ENCODE measurements around the gene LPP.

LPP gene

GRCh38 chr3:188670446-188670845, 516.5 kb downstream of the LPP start:
- Histone ChIP-seq H3K4ac (ENCODE audit: low read depth, low read length) (no peak overlapping the region), H3K79me1 (ENCODE audit: low read length) (no peaks in the 10 kb centered on the region), H2BK120ac (ENCODE audit: low read depth, low read length) (no peak overlapping the region), H3K79me2 (ENCODE audit: control insufficient read depth, insufficient read depth, low read length) (no peaks in the 10 kb centered on the region), H3K23ac (ENCODE audit: low read length) (no peak overlapping the region), H3K27me3 (ENCODE audit: insufficient read depth, low read length, poor library complexity) (no peaks in the 10 kb centered on the region), H3K4me3 (ENCODE audit: low read length) (no peak overlapping the region), H2BK15ac (replicated peaks; ENCODE audit: low read depth) (no peak overlapping the region), H3K27ac (ENCODE audit: low read depth, low read length) (no peak overlapping the region), H4K8ac (ENCODE audit: low read depth, low read length) (no peak overlapping the region), H2BK5ac (ENCODE audit: low read length) (no peak overlapping the region), H3K4me1 (ENCODE audit: control insufficient read depth, low read depth, low read length) (peaks cover 2% of the 10 kb centered on the region), H4K5ac (ENCODE audit: low read length) (no peak overlapping the region), H3K9ac (ENCODE audit: low read length) (no peak overlapping the region), H3K36me3 (ENCODE audit: control insufficient read depth, insufficient read depth, low read length) (no peaks in the 10 kb centered on the region), H3K56ac (ENCODE audit: low read length) (no peak overlapping the region), H3K4me2 (ENCODE audit: low read length) (no peak overlapping the region), H3K18ac (ENCODE audit: low read length) (no peak overlapping the region), H2AK5ac (ENCODE audit: low read length) (no peak overlapping the region)
- no CpG with 5 or more reads among the region's 5 CpGs for WGBS (ENCODE audit: extremely low coverage, insufficient coverage, low lambda C conversion rate)
- DNase-seq: no peak

GRCh38 chr3:188671971-188672370, 518.0 kb downstream of the LPP start:
- H2BK15ac ChIP-seq (replicated peaks; ENCODE audit: low read depth): no peak overlapping the region
- H3K4me2 ChIP-seq (ENCODE audit: low read length): no peak overlapping the region
- H3K56ac ChIP-seq (ENCODE audit: low read length): no peak overlapping the region
- H2AK5ac ChIP-seq (ENCODE audit: low read length): no peak overlapping the region
- no peak overlapping the region for H3K4me3 ChIP-seq (ENCODE audit: low read length)
- H3K9ac ChIP-seq (ENCODE audit: low read length): no peak overlapping the region
- no peak overlapping the region for H3K4ac ChIP-seq (ENCODE audit: low read depth, low read length)
- DNase-seq: no peak
- no CpG with 5 or more reads among the region's 4 CpGs for WGBS (ENCODE audit: extremely low coverage, insufficient coverage, low lambda C conversion rate)
- no peak overlapping the region for H3K18ac ChIP-seq (ENCODE audit: low read length)
- no peak overlapping the region for H4K5ac ChIP-seq (ENCODE audit: low read length)
- no peaks in the 10 kb centered on the region for H3K36me3 ChIP-seq (ENCODE audit: control insufficient read depth, insufficient read depth, low read length)
- H3K4me1 ChIP-seq (ENCODE audit: control insufficient read depth, low read depth, low read length): peaks cover 2% of the 10 kb centered on the region
- no peak overlapping the region for H2BK5ac ChIP-seq (ENCODE audit: low read length)
- H3K79me1 ChIP-seq (ENCODE audit: low read length): no peaks in the 10 kb centered on the region
- H3K27ac ChIP-seq (ENCODE audit: low read depth, low read length): no peak overlapping the region
- H4K8ac ChIP-seq (ENCODE audit: low read depth, low read length): no peak overlapping the region
- no peak overlapping the region for H3K23ac ChIP-seq (ENCODE audit: low read length)
- H3K27me3 ChIP-seq (ENCODE audit: insufficient read depth, low read length, poor library complexity): no peaks in the 10 kb centered on the region
- no peaks in the 10 kb centered on the region for H3K79me2 ChIP-seq (ENCODE audit: control insufficient read depth, insufficient read depth, low read length)
- H2BK120ac ChIP-seq (ENCODE audit: low read depth, low read length): no peak overlapping the region

- Histone ChIP-seq H3K27ac (ENCODE audit: low read depth, low read length) (no peak overlapping the region), H3K9ac (ENCODE audit: low read length) (no peak overlapping the region), H2BK5ac (ENCODE audit: low read length) (no peak overlapping the region), H4K5ac (ENCODE audit: low read length) (no peak overlapping the region), H2AK5ac (ENCODE audit: low read length) (no peak overlapping the region), H3K79me1 (ENCODE audit: low read length) (no peaks in the 10 kb centered on the region), H3K56ac (ENCODE audit: low read length) (no peak overlapping the region), H4K8ac (ENCODE audit: low read depth, low read length) (no peak overlapping the region), H3K4ac (ENCODE audit: low read depth, low read length) (no peak overlapping the region), H3K23ac (ENCODE audit: low read length) (no peak overlapping the region), H3K79me2 (ENCODE audit: control insufficient read depth, insufficient read depth, low read length) (no peaks in the 10 kb centered on the region), H2BK120ac (ENCODE audit: low read depth, low read length) (no peak overlapping the region), H3K18ac (ENCODE audit: low read length) (no peak overlapping the region), H3K4me2 (ENCODE audit: low read length) (no peak overlapping the region), H3K36me3 (ENCODE audit: control insufficient read depth, insufficient read depth, low read length) (no peaks in the 10 kb centered on the region), H2BK15ac (replicated peaks; ENCODE audit: low read depth) (no peak overlapping the region), H3K27me3 (ENCODE audit: insufficient read depth, low read length, poor library complexity) (no peaks in the 10 kb centered on the region), H3K4me1 (ENCODE audit: control insufficient read depth, low read depth, low read length) (peaks cover 2% of the 10 kb centered on the region), H3K4me3 (ENCODE audit: low read length) (no peak overlapping the region)
- no peak for DNase-seq
- WGBS (ENCODE audit: extremely low coverage, insufficient coverage, low lambda C conversion rate): no CpG with 5 or more reads among the region's 4 CpGs
Measured at GRCh38 chr3:188672840-188673239, 518.9 kb downstream of the LPP start.

- Histone ChIP-seq H3K79me1 (ENCODE audit: low read length) (no peaks in the 10 kb centered on the region), H4K5ac (ENCODE audit: low read length) (no peak overlapping the region), H3K23ac (ENCODE audit: low read length) (no peak overlapping the region), H3K56ac (ENCODE audit: low read length) (no peak overlapping the region), H2BK5ac (ENCODE audit: low read length) (no peak overlapping the region), H3K9ac (ENCODE audit: low read length) (no peak overlapping the region), H3K4me2 (ENCODE audit: low read length) (no peak overlapping the region), H3K4ac (ENCODE audit: low read depth, low read length) (no peak overlapping the region), H4K8ac (ENCODE audit: low read depth, low read length) (no peak overlapping the region), H2BK120ac (ENCODE audit: low read depth, low read length) (peak overlapping the region; percentile 73), H3K36me3 (ENCODE audit: control insufficient read depth, insufficient read depth, low read length) (no peaks in the 10 kb centered on the region), H3K18ac (ENCODE audit: low read length) (no peak overlapping the region), H3K79me2 (ENCODE audit: control insufficient read depth, insufficient read depth, low read length) (no peaks in the 10 kb centered on the region), H2BK15ac (replicated peaks; ENCODE audit: low read depth) (no peak overlapping the region), H2AK5ac (ENCODE audit: low read length) (no peak overlapping the region), H3K27me3 (ENCODE audit: insufficient read depth, low read length, poor library complexity) (no peaks in the 10 kb centered on the region), H3K27ac (ENCODE audit: low read depth, low read length) (peak overlapping the region; percentile 37), H3K4me3 (ENCODE audit: low read length) (no peak overlapping the region), H3K4me1 (ENCODE audit: control insufficient read depth, low read depth, low read length) (peaks cover 2% of the 10 kb centered on the region)
- WGBS (ENCODE audit: extremely low coverage, insufficient coverage, low lambda C conversion rate): no CpG with 5 or more reads among the region's 1 CpG
- DNase-seq: peak; percentile 89
Measured at GRCh38 chr3:188673646-188674186, 519.8 kb downstream of the LPP start.

- Histone ChIP-seq H4K5ac (ENCODE audit: low read length) (no peak overlapping the region), H2BK120ac (ENCODE audit: low read depth, low read length) (no peak overlapping the region), H3K27me3 (ENCODE audit: insufficient read depth, low read length, poor library complexity) (no peaks in the 10 kb centered on the region), H3K4ac (ENCODE audit: low read depth, low read length) (no peak overlapping the region), H3K27ac (ENCODE audit: low read depth, low read length) (no peak overlapping the region), H2BK15ac (replicated peaks; ENCODE audit: low read depth) (no peak overlapping the region), H3K79me1 (ENCODE audit: low read length) (no peaks in the 10 kb centered on the region), H3K4me1 (ENCODE audit: control insufficient read depth, low read depth, low read length) (peaks cover 2% of the 10 kb centered on the region), H3K79me2 (ENCODE audit: control insufficient read depth, insufficient read depth, low read length) (no peaks in the 10 kb centered on the region), H3K4me2 (ENCODE audit: low read length) (no peak overlapping the region), H3K36me3 (ENCODE audit: control insufficient read depth, insufficient read depth, low read length) (no peaks in the 10 kb centered on the region), H4K8ac (ENCODE audit: low read depth, low read length) (no peak overlapping the region), H3K18ac (ENCODE audit: low read length) (no peak overlapping the region), H2BK5ac (ENCODE audit: low read length) (no peak overlapping the region), H3K4me3 (ENCODE audit: low read length) (no peak overlapping the region), H2AK5ac (ENCODE audit: low read length) (no peak overlapping the region), H3K9ac (ENCODE audit: low read length) (no peak overlapping the region), H3K56ac (ENCODE audit: low read length) (no peak overlapping the region), H3K23ac (ENCODE audit: low read length) (no peak overlapping the region)
- WGBS (ENCODE audit: extremely low coverage, insufficient coverage, low lambda C conversion rate): no CpG with 5 or more reads among the region's 3 CpGs
- DNase-seq: no peak
Measured at GRCh38 chr3:188674595-188674994, 520.6 kb downstream of the LPP start.

GRCh38 chr3:188677344-188677743, 523.4 kb downstream of the LPP start:
- WGBS (ENCODE audit: extremely low coverage, insufficient coverage, low lambda C conversion rate): no CpG with 5 or more reads among the region's 1 CpG
- Histone ChIP-seq H3K23ac (ENCODE audit: low read length) (no peak overlapping the region), H4K5ac (ENCODE audit: low read length) (no peak overlapping the region), H2AK5ac (ENCODE audit: low read length) (no peak overlapping the region), H4K8ac (ENCODE audit: low read depth, low read length) (no peak overlapping the region), H3K4me3 (ENCODE audit: low read length) (no peak overlapping the region), H3K56ac (ENCODE audit: low read length) (no peak overlapping the region), H2BK120ac (ENCODE audit: low read depth, low read length) (no peak overlapping the region), H2BK15ac (replicated peaks; ENCODE audit: low read depth) (no peak overlapping the region), H3K4me1 (ENCODE audit: control insufficient read depth, low read depth, low read length) (peaks cover 2% of the 10 kb centered on the region), H3K4ac (ENCODE audit: low read depth, low read length) (no peak overlapping the region), H3K9ac (ENCODE audit: low read length) (no peak overlapping the region), H3K27me3 (ENCODE audit: insufficient read depth, low read length, poor library complexity) (no peaks in the 10 kb centered on the region), H3K79me2 (ENCODE audit: control insufficient read depth, insufficient read depth, low read length) (no peaks in the 10 kb centered on the region), H3K79me1 (ENCODE audit: low read length) (no peaks in the 10 kb centered on the region), H3K4me2 (ENCODE audit: low read length) (no peak overlapping the region), H3K27ac (ENCODE audit: low read depth, low read length) (no peak overlapping the region), H2BK5ac (ENCODE audit: low read length) (no peak overlapping the region), H3K36me3 (ENCODE audit: control insufficient read depth, insufficient read depth, low read length) (no peaks in the 10 kb centered on the region), H3K18ac (ENCODE audit: low read length) (no peak overlapping the region)
- DNase-seq: no peak
